Activated CD4-positive, alpha-beta T cell treated with anti-CD3 and anti-CD28 coated beads for 1 hour (primary cell): ENCODE measurements around the gene ARPP19.
"Not testable (repeated sequence)": the region's sequence is repeated elsewhere in the genome, so short reads cannot be mapped to it uniquely, and the experiment has no call there.

Experiments used
- DNase-seq: peaks from one replicate; pipeline ENCODE4 v3.0.0-alpha.2; 2020

The ARPP19 gene, protein sequence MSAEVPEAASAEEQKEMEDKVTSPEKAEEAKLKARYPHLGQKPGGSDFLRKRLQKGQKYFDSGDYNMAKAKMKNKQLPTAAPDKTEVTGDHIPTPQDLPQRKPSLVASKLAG

DNA sequence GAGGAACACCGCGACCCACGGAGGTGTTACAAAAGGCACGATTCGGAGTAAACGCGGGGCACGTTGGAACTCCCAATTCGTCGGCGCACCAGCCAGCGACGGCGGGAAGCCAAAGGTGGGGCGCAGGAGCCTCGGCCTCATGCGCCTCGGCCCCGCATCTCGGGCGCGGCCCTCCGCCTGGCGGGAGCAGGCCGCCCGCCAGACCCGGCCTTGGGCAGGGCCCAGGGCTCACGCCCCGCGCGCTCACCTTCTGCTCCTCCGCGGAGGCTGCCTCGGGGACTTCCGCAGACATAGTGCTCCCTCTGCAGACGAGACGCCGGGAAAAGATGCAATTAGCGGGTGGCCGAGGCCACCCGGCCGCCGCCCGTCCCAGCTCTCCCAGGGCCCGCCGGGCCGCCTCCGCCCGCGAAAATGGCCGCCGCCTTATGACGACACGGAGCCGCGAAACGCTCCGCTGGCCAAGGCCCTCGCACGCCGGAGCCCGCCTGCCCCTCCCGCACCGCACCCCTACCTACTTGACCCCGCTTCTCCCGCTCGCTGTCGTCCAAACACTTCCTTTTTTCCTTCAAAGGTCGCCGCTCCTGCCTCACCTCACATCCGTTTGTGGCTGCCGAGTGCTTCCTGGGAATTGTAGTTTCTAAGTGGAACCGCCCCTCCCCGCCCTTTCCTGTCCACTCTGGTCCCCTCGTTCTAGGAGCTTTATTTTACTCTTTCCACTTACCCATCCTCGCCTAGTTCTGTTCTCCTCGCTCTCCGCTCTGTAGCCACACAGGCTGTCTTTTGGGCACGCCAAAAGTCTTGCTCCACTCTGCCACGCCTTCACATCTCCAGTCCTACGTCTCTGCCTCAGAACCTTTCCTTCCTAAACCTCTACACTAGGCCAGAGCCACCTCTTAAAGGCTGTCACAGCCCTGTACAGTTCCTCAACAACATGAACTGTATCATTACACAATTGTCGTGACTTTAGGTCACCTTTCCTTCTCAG is at the start of gene ARPP19:
TSS of gene ARPP19 (minus strand) at position 430 of the 985 bp plus-strand sequence. CDS start at position 292, 138 bp downstream.
- peak; percentile 61 for DNase-seq

DNA sequence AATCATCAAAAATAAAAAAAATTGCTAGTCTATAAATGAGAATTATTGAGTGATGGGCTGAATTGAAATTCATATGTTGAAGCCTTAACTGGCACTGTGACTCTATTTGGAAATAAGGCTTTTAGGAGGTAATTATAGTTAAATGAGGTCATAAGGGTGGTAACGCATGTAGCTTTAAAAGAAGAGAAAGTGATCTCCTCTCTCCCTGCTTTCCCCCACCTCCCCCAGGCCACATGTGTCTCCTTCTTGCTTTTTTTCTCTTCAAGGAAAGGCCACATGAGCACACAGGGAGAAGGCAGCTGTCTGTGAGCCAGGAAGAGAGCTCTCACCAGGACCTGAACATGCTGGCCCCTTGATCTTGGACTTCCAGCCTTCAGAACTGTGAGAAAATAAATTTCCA is 48.2 kb upstream of the ARPP19 start:
- no peak for DNase-seq

DNA sequence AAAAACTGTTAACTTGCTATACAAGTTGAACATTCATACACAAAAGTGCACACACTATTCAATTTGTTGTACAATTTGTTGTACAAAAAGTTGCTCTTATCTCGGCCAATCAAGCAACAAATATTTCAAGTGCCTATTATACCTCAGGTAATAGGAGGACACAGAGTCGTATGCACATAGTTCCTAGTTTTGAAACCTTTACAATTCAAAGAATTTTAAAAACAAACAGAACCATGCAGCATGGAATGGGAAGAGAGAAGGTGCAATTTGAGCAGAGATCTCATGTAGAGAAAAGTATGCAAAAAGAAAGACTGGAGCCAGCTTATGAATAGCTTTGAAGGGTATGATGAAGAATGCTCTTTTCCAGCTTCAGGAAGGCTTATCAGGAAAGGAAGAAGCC is 46.5 kb upstream of the ARPP19 start:
- no peak for DNase-seq

DNA sequence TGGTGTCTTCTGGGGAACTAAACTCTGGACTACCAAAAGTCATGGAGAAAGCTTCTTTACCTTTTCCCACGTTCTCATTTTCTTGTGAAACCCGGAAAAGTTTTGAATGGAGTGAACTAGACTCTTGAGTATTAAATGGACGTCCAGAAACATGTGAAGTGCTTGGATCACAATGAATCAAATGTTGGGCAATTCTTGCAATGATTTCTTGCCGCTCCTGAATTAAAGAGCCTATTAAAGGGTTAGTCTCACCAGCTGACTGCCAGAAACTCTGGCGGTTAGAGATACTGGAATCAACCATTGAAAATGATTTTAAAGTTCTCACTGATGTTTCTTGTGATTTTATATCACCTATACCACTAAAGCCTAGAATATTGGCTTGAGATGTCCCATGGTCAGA is 40.8 kb upstream of the ARPP19 start:
- DNase-seq, result no peak

DNA sequence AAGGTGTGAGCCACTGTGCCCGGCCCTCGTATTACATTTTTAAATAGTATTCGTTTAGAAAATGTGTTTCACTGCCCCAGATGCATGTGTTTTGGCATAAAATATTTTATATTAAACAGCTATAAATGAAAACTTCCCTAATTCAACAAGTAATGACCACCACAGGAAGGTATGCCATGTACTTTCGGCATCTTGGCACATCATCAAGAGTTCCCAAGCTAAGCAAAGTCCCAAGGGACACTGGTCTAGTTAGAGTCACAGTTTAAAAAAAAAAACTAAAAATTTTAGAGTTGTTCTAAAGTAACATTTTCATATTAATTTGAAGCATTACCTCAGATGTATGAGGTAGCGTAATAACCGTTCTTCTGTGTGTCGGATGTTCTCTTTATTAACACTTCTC is 15.6 kb upstream of the ARPP19 start:
- DNase-seq, result no peak

DNA sequence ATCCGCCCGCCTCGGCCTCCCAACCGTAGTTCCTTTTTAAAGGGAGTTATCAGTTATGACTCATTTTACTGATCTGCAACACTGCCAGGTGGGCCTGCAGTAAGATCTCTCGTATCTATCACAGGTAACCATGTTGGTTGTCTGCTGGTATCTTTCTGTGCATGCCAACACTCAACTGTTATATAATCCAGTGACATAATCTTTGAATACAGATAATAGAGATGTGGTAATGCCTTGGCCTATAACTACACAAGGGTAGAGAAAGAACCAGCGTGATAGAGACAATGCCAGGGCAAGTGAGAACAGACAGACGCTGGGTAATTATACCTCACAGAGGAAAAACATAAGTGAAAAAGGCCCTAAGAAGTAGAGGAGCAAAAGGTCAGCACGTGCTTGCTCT is 11.0 kb upstream of the ARPP19 start:
- no peak for DNase-seq

DNA sequence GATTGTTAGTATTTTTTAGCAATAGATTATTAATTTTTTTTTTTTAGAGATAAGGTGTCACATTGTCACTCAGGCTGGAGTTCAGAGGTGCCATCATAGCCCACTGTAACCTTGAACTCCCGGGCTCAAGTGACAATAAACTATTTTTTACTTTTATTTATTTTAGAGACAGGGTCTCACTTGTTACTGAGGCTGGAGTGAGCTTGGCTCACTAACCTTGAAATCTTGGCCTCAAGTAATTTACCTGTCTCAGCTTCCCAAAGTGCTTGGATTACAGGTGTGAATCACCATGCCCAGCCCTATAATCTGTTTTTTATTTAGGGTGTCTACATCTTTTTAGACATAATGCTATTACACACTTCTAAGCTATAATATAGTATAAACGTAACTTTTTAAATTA is 7.9 kb upstream of the ARPP19 start:
- no peak for DNase-seq

DNA sequence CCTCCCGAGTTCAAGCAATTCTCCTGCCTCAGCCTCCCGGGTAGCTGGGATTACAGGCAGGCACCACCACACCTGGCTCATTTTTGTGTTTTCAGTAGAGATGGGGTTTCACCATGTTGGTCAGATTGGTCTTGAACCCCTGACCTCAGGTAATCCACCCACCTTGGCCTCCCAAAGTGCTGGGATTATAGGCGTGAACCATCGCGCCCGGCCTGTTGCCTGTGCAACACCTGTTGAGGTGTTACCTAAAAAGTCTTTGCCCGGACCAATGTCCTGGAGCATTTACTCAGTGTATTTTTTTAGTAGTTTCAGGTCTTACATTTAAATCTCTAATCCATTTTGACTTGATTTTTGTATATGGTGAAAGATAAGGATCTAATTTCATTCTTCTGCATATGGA is 6.7 kb upstream of the ARPP19 start:
- DNase-seq, result not testable (repeated sequence)

DNA sequence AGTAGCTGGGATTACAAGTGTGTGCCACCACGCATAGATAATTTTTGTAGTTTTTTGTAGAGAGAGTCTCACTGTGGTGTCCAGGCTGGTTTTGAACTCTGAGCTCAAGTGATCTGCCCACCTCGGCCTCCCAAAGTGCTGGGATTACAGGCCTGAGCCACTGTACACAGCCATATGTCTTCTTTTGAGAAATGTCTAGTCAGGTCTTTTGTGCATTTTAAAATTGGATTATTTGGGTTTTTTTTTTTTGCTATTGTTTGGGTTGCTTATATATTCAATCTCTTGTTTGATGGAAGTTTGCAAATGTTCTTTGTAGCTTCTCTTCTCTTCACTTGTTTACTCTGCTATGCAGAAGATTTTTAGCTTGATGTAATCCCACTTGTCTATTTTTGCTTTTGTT is 6.2 kb upstream of the ARPP19 start:
- no peak for DNase-seq

DNA sequence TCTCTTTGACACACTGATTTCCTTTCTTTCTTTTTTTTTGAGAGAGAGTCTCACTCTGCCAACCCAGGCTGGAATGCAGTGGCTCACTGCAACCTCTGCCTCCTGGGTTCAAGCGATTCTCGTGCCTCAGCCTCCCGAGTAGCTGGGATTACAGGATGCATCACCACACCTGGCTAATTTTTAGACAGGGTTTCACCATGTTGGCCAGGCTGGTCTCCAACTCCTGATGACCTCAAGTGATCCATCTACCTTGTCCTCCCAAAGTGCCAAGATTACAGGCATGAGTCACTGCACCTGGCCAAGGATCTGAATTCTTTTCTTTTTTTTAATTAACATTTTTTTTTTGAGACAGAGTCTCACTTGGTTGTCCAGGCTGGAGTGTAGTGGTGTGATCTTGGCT is 5.8 kb upstream of the ARPP19 start:
- not testable (repeated sequence) for DNase-seq

DNA sequence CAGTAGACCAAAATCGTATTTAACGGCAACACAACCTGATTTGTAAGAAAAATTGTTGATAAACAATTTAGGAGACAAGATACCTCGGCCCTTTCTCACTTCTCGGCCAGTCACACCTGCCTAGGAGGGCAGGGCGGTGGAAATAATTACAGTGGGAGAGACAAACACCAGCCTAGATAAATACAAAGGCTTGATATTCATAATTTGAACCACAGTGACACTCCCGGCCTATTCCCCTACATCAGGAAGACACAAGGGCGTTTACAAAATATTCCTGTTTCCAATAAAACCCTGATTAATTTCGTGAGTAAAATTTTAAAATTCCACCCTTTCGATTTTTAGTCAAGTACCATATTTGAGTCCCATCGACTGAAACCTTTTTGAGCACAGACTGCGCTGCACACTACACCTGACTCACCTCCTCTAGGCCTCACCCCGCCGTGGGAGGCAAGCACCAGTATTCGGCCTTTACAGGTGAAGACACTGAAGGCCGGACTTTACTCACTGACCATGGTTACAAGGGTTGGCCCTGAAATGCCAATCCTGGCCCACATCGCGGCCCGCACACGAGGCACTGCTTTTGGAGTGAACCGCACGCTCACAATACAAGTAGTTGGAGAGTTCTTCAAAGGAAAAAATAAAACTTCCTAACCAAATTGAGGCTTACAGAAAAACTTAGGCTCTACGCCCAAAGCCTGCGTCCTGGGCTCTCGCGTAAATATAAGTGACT is 794 bp downstream of the ARPP19 start:
- peak; percentile 24 for DNase-seq

DNA sequence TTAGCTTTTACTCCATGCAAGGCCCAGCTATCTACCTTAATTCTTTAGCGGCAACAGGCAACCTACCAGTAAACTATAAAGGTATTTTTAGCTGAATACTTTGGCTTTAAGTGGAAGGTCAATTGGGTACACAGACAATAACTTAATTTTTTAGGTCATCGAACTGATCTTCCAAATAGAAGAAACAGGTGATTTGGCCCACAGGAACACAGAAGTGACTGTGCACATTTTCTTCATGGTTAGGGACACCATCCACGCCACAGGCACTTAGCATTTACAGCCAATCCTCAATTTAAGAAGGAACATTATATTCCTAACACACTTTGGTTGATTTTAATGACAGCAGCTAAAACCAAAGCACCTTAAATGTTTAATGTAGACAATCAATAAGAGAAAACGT is 1.9 kb downstream of the ARPP19 start:
- DNase-seq, result no peak

DNA sequence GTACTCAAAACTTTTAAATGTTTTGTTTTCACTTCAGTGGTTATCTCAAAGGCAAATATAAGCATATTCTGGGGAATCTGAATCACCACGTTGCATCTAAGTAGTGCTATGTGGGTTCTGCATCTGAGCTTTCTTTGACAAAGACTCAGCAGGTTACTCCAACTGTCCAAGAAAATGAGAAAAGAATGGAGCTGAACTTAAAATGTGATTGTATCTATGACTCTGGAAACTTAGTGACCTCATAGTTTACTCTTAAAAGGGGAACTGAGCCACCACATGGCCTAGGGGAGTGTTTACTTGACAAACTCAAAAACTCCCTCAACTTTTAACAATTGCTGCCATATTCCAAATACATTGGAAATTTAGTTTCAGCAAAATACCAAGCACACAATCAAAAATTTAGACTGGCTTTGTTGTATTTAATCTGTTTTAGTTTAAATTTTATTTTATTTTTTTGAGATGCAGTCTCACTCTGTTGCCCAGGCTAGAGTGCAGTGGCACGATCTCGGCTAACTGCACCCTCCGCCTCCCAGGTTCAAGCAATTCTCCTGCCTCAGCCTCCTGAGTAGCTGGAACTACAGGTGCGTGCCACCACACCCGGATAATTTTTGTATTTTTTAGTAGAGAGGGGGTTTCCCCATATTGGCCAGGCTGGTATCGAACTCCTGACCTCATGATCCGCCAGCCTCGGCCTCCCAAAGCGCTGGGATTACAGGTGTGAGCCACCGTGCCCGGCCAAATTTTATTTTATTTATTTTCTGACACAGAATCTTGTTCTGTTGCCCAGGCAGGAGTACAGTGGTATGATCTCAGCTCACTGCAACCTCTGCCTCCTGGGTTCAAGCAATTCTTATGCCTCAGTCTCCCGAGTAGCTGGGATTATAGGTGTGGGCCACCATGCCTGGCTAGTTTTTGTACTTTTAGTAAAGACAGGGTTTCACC is 3.1 kb downstream of the ARPP19 start:
- DNase-seq, result not testable (repeated sequence)

DNA sequence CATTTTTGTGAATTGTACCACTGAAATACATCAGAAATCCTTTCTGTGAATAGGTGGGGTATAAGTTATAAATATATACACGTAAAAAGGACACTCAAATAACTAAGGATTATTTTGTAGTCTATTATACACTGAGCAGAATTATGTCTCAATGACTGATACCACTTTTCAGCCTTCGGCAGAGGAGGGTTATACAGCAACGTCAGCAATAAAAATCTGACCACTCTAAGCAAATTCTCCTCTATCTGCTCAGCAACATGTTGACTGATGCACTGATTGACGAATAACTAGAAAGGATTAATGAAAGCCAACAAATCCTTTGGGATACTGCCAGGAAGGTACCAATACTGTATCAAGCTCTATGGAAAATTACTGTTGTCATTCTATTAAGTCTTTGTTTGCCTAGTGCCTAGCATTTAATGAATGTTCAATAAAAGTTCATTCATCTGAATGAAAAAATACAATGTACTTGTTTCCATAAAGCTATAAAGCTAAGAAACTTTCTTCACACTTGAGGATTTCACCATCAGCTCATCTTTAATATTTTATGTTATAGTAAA is 5.2 kb downstream of the ARPP19 start:
- DNase-seq, result no peak

DNA sequence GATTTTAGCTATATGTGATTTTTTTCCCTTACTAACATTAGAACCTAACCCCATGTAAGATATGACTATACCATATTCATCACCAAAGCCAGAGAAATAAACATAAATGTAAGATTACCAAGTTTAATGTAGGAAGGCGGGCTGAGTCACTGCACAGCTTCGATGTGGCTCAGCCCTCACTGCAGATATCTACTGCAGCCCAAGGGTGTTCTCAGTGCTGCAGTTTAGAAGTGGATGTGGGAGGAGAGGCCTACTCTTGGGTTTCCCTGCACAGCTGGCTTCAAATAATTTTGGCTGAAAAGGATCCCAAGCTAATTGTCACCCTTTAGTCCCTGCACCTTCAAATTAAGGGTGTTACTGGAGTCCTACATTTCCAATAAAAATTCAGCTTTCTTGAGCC is 9.3 kb downstream of the ARPP19 start:
- DNase-seq, result no peak

DNA sequence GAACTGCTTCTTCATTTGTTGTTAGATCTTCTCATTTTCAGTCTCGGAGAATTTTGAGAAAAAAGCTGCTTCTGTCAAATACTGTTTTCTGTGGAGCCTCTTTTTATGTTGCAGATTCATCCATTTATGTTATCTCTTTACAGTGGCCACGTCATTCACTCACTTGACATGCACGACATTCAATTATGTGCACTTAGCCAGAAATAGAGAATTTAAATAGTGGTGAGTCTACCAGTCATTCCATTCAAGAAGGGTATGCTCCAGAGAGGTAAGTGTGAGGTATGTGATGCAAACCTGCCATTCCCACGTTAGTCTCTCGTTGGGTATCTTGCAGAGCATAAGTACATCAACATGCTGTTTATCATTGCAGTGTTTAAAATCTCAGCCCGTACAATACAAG is 9.8 kb downstream of the ARPP19 start:
- no peak for DNase-seq

DNA sequence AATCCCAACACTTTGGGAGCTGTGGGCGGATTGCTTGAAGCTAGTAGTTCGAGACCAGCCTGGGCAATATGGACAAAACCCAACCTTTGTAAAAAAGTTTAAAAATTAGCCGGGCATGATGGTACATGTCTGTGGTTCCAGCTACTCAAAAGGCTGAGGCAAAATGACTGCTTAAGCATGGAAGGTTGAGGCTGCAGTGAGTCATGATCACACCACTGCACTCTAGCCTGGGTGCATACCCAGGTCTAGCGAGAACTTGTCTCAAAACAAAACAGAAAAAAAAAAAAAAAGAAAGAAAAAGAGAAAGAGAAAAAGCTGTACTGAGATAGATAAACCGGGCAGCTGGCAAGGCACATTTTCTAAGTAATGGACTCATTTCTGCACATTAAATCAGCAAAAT is 10.6 kb downstream of the ARPP19 start:
- DNase-seq, result no peak

DNA sequence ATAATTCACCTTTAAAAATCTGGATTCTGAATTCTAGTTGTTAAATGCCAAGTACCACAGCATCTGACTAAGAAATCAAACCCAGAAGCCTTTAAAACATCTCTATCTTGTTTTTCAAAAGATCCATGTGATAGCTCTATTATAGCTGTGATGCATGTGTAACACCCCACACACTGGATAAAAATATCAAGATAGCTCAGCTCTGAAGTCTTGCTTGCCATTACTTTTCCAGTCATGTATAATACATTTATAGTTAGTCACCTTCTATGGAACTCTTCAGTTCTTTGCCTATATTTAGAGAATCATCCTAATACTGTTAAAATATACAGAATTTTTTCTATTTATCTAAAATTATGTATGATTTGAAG is 11.6 kb downstream of the ARPP19 start:
- no peak for DNase-seq

DNA sequence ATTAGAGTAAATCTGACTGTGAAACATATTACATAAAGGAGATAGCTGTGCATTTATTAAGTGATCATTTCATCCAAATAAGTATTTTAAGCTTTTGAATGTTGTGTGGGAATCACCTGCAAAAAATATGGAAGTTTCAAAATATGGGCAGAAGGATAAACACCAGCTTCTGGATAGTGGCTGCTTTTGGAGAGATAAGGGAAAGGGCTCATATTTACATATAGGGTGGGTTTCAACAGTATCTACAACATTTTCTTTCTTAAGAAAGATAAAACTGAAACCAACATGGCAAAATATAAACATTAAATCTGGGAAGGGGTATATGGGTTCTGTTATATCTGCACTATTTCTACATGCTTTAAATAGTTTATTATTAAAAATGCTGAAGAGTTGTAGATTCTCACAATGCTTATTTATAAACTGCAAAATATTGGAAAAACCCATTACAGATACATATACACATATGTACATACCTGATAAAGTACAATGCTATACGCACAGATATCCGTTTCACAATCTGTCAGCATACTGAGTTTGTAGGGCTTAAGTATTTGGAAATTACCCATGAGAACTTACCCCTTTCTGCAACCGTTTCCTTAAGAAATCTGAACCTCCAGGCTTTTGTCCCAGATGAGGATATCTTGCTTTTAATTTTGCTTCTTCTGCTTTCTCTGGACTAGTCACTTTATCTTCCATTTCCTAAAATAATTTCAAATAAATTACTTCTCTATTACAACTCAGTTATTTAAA is 12.1 kb downstream of the ARPP19 start:
- no peak for DNase-seq

DNA sequence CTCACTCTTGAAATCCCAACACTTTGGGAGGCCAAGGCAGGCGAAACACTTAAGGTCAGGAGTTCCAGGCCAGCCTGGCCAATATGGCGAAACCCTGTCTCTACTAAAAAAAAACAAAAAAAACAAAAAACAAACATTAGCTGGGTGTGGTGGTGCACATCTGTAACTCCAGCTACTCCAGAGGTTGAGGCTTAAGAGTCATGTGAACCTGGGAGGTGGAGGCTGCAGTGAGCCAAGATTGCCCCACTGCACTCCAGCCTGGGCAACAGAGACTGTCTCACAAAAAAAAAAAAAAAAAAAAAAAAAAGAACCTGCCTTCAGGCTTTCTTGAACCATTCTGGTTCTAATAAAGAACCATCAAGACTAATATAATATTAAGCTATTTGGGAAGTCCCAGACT is 16.5 kb downstream of the ARPP19 start:
- DNase-seq, result no peak

DNA sequence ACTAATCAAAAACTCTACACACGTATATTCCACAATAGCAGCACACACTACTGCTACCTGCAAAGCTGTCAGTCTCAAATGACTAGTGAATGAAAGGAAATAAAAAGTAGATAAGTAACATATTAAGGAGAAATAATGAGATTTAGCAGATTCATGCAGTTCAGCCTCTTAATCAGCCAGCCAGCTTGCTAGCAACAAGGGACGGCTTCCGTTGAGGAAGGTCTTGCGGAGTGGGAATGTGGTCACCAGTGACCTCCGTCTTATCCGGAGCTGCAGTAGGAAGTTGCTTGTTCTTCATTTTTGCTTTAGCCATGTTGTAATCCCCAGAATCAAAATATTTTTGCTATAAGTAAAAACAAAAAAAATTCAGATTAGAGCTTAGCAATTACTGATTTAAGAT is 17.1 kb downstream of the ARPP19 start:
- DNase-seq, result no peak

DNA sequence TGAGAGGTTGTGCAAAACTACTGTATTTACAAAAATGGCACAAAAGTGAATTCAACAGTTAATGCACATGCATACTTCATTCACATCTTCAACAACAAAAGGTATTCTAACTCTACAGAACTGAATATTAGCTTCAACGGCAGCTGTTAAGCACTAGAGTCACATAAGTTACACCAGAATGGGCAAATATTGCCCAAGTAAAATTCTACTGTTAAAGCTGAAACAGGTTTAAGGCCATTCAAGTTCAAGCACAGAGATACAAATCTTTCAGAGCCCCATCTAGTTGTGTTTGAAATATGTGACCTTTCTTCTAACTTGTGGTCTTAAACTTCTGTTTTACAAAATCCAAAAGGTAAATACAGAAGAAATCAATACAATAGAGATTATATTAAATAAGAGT is 17.6 kb downstream of the ARPP19 start:
- not testable (repeated sequence) for DNase-seq
